GM23338 (cell line): ENCODE results near the gene VPS25. TPM values are rescaled to one million over a fixed set of nuclear protein-coding genes. Genes with fewer than 3 reads are reported as not detected.

Source experiments
- ATAC-seq: fragments of 200-7000 bp; cut with Tn5 transposase; 3 replicates; pipeline ENCODE4 v1.9.1; 2020
- DNase-seq: peaks from one replicate; pipeline ENCODE4 v3.0.0-alpha.2; 2015; ENCODE audit warnings: low spot score
- H2AFZ ChIP-seq: fragments of 200-600 bp; sonication (generic); 2 replicates; pipeline ENCODE4 v1.8.0; 2016; ENCODE audit warnings: antibody characterized with exemption, mild to moderate bottlenecking, moderate library complexity
- H3F3A ChIP-seq: fragments of 200-600 bp; sonication (generic); replicated peaks from 2 replicates; pipeline ENCODE4 v1.8.0; 2017; ENCODE audit warnings: antibody characterized with exemption, mixed run types, low read depth
- H3K27ac ChIP-seq: fragments of 200-600 bp; sonication (generic); 2 replicates; pipeline ENCODE4 v1.6.1; 2016; ENCODE audit warnings: low read depth
- H3K27me3 ChIP-seq: fragments of 200-600 bp; sonication (generic); 2 replicates; pipeline ENCODE4 v1.8.0; 2016; ENCODE audit warnings: mild to moderate bottlenecking, mixed run types, moderate library complexity; ENCODE audit not compliant: insufficient read depth
- H3K36me3 ChIP-seq: fragments of 200-600 bp; sonication (generic); 2 replicates; pipeline ENCODE4 v1.8.0; 2016; ENCODE audit warnings: mild to moderate bottlenecking; ENCODE audit not compliant: insufficient read depth
- H3K4me1 ChIP-seq: fragments of 200-600 bp; sonication (generic); 2 replicates; pipeline ENCODE4 v1.8.0; 2016; ENCODE audit warnings: mild to moderate bottlenecking, moderate library complexity; ENCODE audit not compliant: insufficient read depth
- H3K4me2 ChIP-seq: fragments of 200-600 bp; sonication (generic); 2 replicates; pipeline ENCODE4 v1.7.1; 2017; ENCODE audit warnings: mixed run types
- H3K4me3 ChIP-seq: fragments of 200-600 bp; sonication (generic); 2 replicates; pipeline ENCODE4 v1.6.1; 2016; ENCODE audit warnings: mixed run types
- H3K79me2 ChIP-seq: fragments of 200-600 bp; sonication (generic); replicated peaks from 2 replicates; pipeline ENCODE4 v1.8.0; 2017; ENCODE audit warnings: mild to moderate bottlenecking; ENCODE audit not compliant: insufficient read depth
- H3K9me2 ChIP-seq: fragments of 200-600 bp; sonication (generic); 2 replicates; pipeline ENCODE4 v1.8.0; 2017; ENCODE audit not compliant: insufficient read depth
- H4K20me1 ChIP-seq: fragments of 200-600 bp; sonication (generic); replicated peaks from 2 replicates; pipeline ENCODE4 v1.8.0; 2017; ENCODE audit warnings: mild to moderate bottlenecking; ENCODE audit not compliant: insufficient read depth
- H3K27ac Mint-ChIP-seq: 2 replicates; pipeline ENCODE4 v1.8.0; 2020; ENCODE audit warnings: inconsistent platforms, mild to moderate bottlenecking, moderate library complexity, mixed read lengths
- H3K27me3 Mint-ChIP-seq: 3 replicates; pipeline ENCODE4 v1.8.0; 2022; ENCODE audit warnings: low read depth, mild to moderate bottlenecking, moderate library complexity, mixed read lengths, inconsistent platforms; ENCODE audit not compliant: insufficient read depth, poor library complexity
- H3K36me3 Mint-ChIP-seq: 3 replicates; pipeline ENCODE4 v1.8.0; 2021; ENCODE audit warnings: low read depth, mild to moderate bottlenecking, inconsistent platforms, moderate library complexity, mixed read lengths
- H3K4me1 Mint-ChIP-seq: 3 replicates; pipeline ENCODE4 v1.8.0; 2020; ENCODE audit warnings: mild to moderate bottlenecking, inconsistent platforms, mixed read lengths
- H3K4me3 Mint-ChIP-seq: 3 replicates; pipeline ENCODE4 v1.8.0; 2021; ENCODE audit warnings: moderate library complexity, mild to moderate bottlenecking, inconsistent platforms, mixed read lengths
- H3K9me3 Mint-ChIP-seq: 3 replicates; pipeline ENCODE4 v1.8.0; 2020; ENCODE audit warnings: moderate library complexity, mild to moderate bottlenecking, inconsistent platforms, mixed read lengths
- CTCF ChIP-seq, 2 experiments: fragments of 200-600 bp in 1 of 2; sonication (generic) in 1 of 2; conservative IDR thresholded peaks; 2 replicates each; pipeline versions ENCODE4 v1.5.1 to v1.6.1; 2016 to 2017; ENCODE audit warnings: antibody characterized with exemption in 2 of 2, low read depth in 2 of 2, mild to moderate bottlenecking in 2 of 2, moderate library complexity in 1 of 2
- ETS1 ChIP-seq: IDR thresholded peaks from 2 replicates; pipeline ENCODE4 v1.6.1; 2016; ENCODE audit warnings: antibody characterized with exemption
- NANOG ChIP-seq: IDR thresholded peaks from 2 replicates; pipeline ENCODE4 v1.6.1; 2016; ENCODE audit warnings: antibody characterized with exemption, borderline replicate concordance
- STAT1 ChIP-seq: IDR thresholded peaks from one replicate; pipeline ENCODE4 v1.6.1; 2016; ENCODE audit warnings: antibody characterized with exemption; ENCODE audit not compliant: unreplicated experiment
- ZNF462 ChIP-seq: fragments of 250-450 bp; sonication (Bioruptor Pico); IDR thresholded peaks from 2 replicates; pipeline ENCODE4 v1.5.0; 2020; ENCODE audit warnings: mild to moderate bottlenecking, moderate library complexity
- polyA plus RNA-seq: library from polyadenylated mRNA; unstranded; fragments of >200 nt; fragmentation: Nextera tagmentation; extraction: Ambion mirVana; gene quantifications from 2 replicates; pipeline ENCODE4 v1.2.1, GENCODE V29; 2016
- total RNA-seq: library from RNA; depleted of rRNA; stranded (reverse); fragments of >200 nt; shearing (Covaris generic); gene quantifications from 2 replicates; pipeline ENCODE4 v1.2.3, GENCODE V29; 2014

The VPS25 gene
- total and polyA plus RNA-seq, 2 experiments from 2014 or later = 105 to 110 TPM

GRCh38 chr17:42775534-42776098 is 2.4 kb downstream of the VPS25 start (continued):
- TF ChIP-seq ZNF462 (CRISPR knock-in tag) = no peak

- Histone ChIP-seq H3K36me3 (peaks cover 9% of the 10 kb centered on the region; the same call in 1 of the 2 replicates), H3K4me1 (peaks cover 22% of the 10 kb centered on the region; the same call in 1 of the 2 replicates), H3K27ac (no peak overlapping the region), H3K27me3 (peaks cover 30% of the 10 kb centered on the region), H3F3A (peaks cover 12% of the 10 kb centered on the region; the same call in 1 of the 2 replicates), H3K4me2 (no peak overlapping the region), H3K9me2 (no peaks in the 10 kb centered on the region), H3K79me2 (0 out of 2 replicates have a peak, but pooled peaks cover 6% of the 10 kb centered on the region), H2AFZ (no peak overlapping the region), H3K4me3 (no peak overlapping the region), H4K20me1 (no peaks in the 10 kb centered on the region)
- Mint-ChIP-seq H3K27me3 (peaks cover 40% of the 10 kb centered on the region), H3K9me3 (no peaks in the 10 kb centered on the region; the same call in 2 of the 3 replicates), H3K4me3 (no peak overlapping the region), H3K36me3 (peaks cover 47% of the 10 kb centered on the region), H3K4me1 (peaks cover 29% of the 10 kb centered on the region), H3K27ac (no peak overlapping the region)
- ATAC-seq (no peak), DNase-seq (no peak)
- TF ChIP-seq ZNF462 (CRISPR knock-in tag) = no peak
- TF ChIP-seq ETS1 = no peak
- TF ChIP-seq STAT1 = no peak
- TF ChIP-seq CTCF (conservative IDR thresholded peaks at IDR 0.05; ENCODE audit: low read depth in 2 of 2) = no peak
- TF ChIP-seq NANOG = no peak
These were observed 5.3 kb downstream of the VPS25 start for GRCh38 chr17:42778570-42778969.
